ENCODE measurements around the gene THEMIS2.
"Not testable (repeated sequence)": the region's sequence is repeated elsewhere in the genome, so short reads cannot be mapped to it uniquely, and the experiment has no call there.

The THEMIS2 gene

GRCh38 chr1:27872059-27872801, at the start of gene THEMIS2:
Gene THEMIS2 (plus strand): TSS chr1:27872544. CDS start chr1:27872572, 28 bp downstream.
- TF ChIP-seq CTCF (IDR thresholded peaks at IDR 0.05; ENCODE audit: low read depth, low read length, missing control alignments) = no peak
- DNase-seq = peak; percentile 16
- no peaks in the 10 kb centered on the region for H3K36me3 ChIP-seq (replicated peaks)
- no peak within 1 kb of the TSS for H3K27ac ChIP-seq
- H3K4me3 ChIP-seq (ENCODE audit: low read depth, low read length) = peak within 1 kb of the TSS; percentile 70
- H3K27me3 ChIP-seq (replicated peaks) = no peaks in the 10 kb centered on the region
- in situ Hi-C loops (cut with HindIII; ENCODE audit: low pct_ligation_motif_present, low sequenced_read_pairs) = no loop called here

GRCh38 chr1:27823784-27824183, 48.6 kb upstream of the THEMIS2 start:
- TF ChIP-seq CTCF (IDR thresholded peaks at IDR 0.05; ENCODE audit: low read depth, low read length, missing control alignments) = no peak
- H3K36me3 ChIP-seq (replicated peaks) = peaks cover 11% of the 10 kb centered on the region
- no peak overlapping the region for H3K4me3 ChIP-seq (ENCODE audit: low read depth, low read length)
- H3K27ac ChIP-seq = no peak overlapping the region
- no peak for DNase-seq
- H3K27me3 ChIP-seq (replicated peaks) = no peaks in the 10 kb centered on the region
- in situ Hi-C loops (cut with HindIII; ENCODE audit: low pct_ligation_motif_present, low sequenced_read_pairs) = no loop called here

GRCh38 chr1:27824411-27824810, 47.9 kb upstream of the THEMIS2 start:
- Histone ChIP-seq H3K27me3 (replicated peaks) (no peaks in the 10 kb centered on the region), H3K27ac (no peak overlapping the region), H3K4me3 (ENCODE audit: low read depth, low read length) (no peak overlapping the region), H3K36me3 (replicated peaks) (peaks cover 7% of the 10 kb centered on the region)
- in situ Hi-C loops (cut with HindIII; ENCODE audit: low pct_ligation_motif_present, low sequenced_read_pairs) = no loop called here
- DNase-seq = no peak
- no peak for TF ChIP-seq CTCF (IDR thresholded peaks at IDR 0.05; ENCODE audit: low read depth, low read length, missing control alignments)

- DNase-seq; H3K27ac ChIP-seq; in situ Hi-C loops (cut with HindIII; ENCODE audit: low pct_ligation_motif_present, low sequenced_read_pairs); H3K4me3 ChIP-seq (ENCODE audit: low read depth, low read length); H3K27me3 ChIP-seq (replicated peaks): not testable (repeated sequence)
- peaks cover 17% of the 10 kb centered on the region for H3K36me3 ChIP-seq (replicated peaks)
These were observed 42.9 kb upstream of the THEMIS2 start for GRCh38 chr1:27829339-27829960.

- Histone ChIP-seq H3K27ac (peak within 1 kb of the TSS; percentile 89), H3K27me3 (replicated peaks) (no peaks in the 10 kb centered on the region), H3K36me3 (replicated peaks) (peaks cover 18% of the 10 kb centered on the region), H3K4me3 (ENCODE audit: low read depth, low read length) (peak within 1 kb of the TSS; percentile 90)
- in situ Hi-C loops (cut with HindIII; ENCODE audit: low pct_ligation_motif_present, low sequenced_read_pairs) = no loop called here
- DNase-seq = peak; percentile 91
- no peak for TF ChIP-seq CTCF (IDR thresholded peaks at IDR 0.05; ENCODE audit: low read depth, low read length, missing control alignments)
These were observed 41.5 kb upstream of the THEMIS2 start, which contains the start of gene PPP1R8 for GRCh38 chr1:27830621-27831440. Gene PPP1R8 (plus strand): TSS chr1:27830782. CDS start chr1:27830836, 54 bp downstream.

Measured in brain microvascular endothelial cell (primary cell).